Left ventricle myocardium inferior (tissue), 1 donor: Measurements from ENCODE around the gene ELMO1. TPM values are rescaled to one million over a fixed set of nuclear protein-coding genes. Genes with fewer than 3 reads are reported as not detected.

Experiments used
- DNase-seq: peaks from one replicate; pipeline ENCODE4 v3.0.0-alpha.2; 2020
- H3K27ac ChIP-seq: fragments of 200-600 bp; replicated peaks from 2 replicates; pipeline ENCODE4 v1.8.0; 2021
- H3K27me3 ChIP-seq: fragments of 200-600 bp; 2 replicates; pipeline ENCODE4 v1.8.0; 2021; ENCODE audit warnings: low read depth
- H3K36me3 ChIP-seq: fragments of 200-600 bp; 2 replicates; pipeline ENCODE4 v1.8.0; 2021
- H3K4me1 ChIP-seq: fragments of 200-600 bp; 2 replicates; pipeline ENCODE4 v1.8.0; 2021
- H3K4me3 ChIP-seq: fragments of 200-600 bp; 2 replicates; pipeline ENCODE4 v1.8.0; 2021; ENCODE audit warnings: mild to moderate bottlenecking, moderate library complexity
- H3K9me3 ChIP-seq: fragments of 200-600 bp; replicated peaks from 2 replicates; pipeline ENCODE4 v1.8.0; 2021
- intact Hi-C: fragments of 100-400 bp; cut with micrococcal nuclease; formaldehyde crosslinking; loops from one replicate; pipeline ENCODE4 v1.11.0; 2022
- total RNA-seq: library from RNA; stranded (reverse); fragmentation: NEBNext Ultra II Directional; extraction: Animal tissue kit (Norgen Biotek cat#: 25700); gene quantifications from one replicate; pipeline ENCODE4 v1.2.1, GENCODE V29; 2021
- TF ChIP-seq, protein P1 (sequence below): fragments of 200-600 bp; IDR thresholded peaks from 2 replicates; pipeline ENCODE4 v1.8.0; 2021; ENCODE audit warnings: antibody characterized with exemption, mild to moderate bottlenecking, borderline replicate concordance
- donor health status: DM: no; HTN: yes; CAD: no; lungs with severe emphysema.

ELMO1 gene
- total RNA-seq, 1 donor from 2014 or later: 10.0 TPM

DNA sequence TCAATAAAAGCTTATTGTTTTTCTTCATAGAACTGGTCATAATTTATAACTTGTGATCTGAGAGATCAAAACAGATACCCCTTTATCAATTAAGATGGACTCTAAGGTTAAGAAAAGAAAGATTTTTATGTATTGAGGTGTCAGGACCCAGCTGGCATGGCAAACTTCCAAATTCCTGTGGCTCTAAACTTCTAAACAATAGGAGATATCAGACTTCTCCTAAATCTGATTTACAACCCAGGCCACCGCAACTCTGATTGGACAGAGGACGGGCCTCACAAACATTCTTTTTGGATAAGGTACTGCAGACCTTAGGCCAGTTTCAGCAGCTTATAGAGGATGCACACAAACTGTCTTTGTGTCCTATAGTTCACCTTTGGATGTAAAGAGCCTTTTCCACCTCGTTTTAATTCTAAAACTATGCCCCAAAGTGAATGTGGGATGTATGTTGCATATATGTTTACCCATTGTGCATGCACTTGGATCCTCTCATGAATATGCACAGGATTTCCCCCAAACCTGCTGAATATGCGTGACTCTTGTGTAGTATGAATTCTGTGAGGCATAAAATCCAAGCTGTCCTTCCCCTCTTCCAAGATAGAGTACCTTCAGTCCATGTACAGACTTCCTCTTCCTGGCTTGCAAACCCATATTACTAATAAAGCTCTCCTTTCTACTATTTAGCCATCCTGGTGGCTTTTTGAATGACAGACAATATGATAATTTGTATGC is 69.0 kb downstream of the ELMO1 start:
- no peak overlapping the region for H3K27ac ChIP-seq
- TF ChIP-seq, protein P1, sequence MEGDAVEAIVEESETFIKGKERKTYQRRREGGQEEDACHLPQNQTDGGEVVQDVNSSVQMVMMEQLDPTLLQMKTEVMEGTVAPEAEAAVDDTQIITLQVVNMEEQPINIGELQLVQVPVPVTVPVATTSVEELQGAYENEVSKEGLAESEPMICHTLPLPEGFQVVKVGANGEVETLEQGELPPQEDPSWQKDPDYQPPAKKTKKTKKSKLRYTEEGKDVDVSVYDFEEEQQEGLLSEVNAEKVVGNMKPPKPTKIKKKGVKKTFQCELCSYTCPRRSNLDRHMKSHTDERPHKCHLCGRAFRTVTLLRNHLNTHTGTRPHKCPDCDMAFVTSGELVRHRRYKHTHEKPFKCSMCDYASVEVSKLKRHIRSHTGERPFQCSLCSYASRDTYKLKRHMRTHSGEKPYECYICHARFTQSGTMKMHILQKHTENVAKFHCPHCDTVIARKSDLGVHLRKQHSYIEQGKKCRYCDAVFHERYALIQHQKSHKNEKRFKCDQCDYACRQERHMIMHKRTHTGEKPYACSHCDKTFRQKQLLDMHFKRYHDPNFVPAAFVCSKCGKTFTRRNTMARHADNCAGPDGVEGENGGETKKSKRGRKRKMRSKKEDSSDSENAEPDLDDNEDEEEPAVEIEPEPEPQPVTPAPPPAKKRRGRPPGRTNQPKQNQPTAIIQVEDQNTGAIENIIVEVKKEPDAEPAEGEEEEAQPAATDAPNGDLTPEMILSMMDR: no peak

DNA sequence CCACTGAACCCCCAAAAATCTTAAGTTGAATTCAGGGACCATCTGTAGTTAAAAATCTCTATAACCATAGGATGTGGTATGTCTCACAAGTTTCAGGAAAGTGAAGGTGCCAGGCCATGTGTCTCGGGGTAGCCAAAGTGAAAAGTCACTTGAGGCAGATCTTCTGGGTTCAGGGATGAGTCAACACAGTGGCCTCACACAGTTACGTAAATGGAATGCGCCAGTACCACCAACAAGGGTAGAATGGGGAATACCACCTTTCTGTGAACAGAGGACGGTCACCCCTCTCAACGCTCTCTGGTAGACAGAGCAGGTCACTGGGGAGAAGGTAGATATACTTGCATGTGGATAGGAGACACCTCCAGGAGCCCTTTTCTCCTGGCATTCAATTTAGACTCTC is 71.4 kb downstream of the ELMO1 start:
- intact Hi-C loops: no loop called here
- Histone ChIP-seq H3K4me1 (no peaks in the 10 kb centered on the region), H3K9me3 (peaks cover 28% of the 10 kb centered on the region), H3K4me3 (no peak overlapping the region), H3K27me3 (no peaks in the 10 kb centered on the region), H3K36me3 (peaks cover 6% of the 10 kb centered on the region), H3K27ac (no peak overlapping the region)
- DNase-seq: no peak
- TF ChIP-seq, protein P1: no peak

More for the DNA sequence above, 69.0 kb downstream of the ELMO1 start:
- Histone ChIP-seq H3K9me3 (peaks cover 28% of the 10 kb centered on the region), H3K27me3 (no peaks in the 10 kb centered on the region), H3K4me3 (no peak overlapping the region), H3K36me3 (peaks cover 6% of the 10 kb centered on the region), H3K4me1 (no peaks in the 10 kb centered on the region)
- intact Hi-C loops: loop anchor here (10.0 kb wide), 1 partner anchor 65 kb away; the partner anchor contains the start of gene ELMO1
- DNase-seq: no peak

DNA sequence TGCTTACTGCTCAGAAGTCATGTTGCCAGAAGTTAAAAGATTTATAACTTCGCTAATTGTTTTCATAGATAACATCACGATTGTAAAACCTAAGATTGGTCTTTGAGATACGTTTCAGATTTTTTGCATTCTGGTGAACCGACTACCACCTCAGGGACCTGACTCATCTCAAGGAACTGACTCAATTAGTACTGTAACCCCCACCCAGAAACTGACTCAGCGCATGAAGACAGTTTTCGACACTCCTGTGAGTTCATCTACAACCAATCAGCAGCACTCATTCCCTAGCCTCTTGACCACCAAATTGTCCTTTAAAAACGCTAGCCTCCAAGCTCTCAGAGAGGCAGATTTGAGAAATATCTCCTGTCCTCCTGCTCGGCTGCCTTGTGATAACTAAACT is 72.3 kb downstream of the ELMO1 start:
- no peaks in the 10 kb centered on the region for H3K4me1 ChIP-seq
- H3K4me3 ChIP-seq: no peak overlapping the region
- peaks cover 6% of the 10 kb centered on the region for H3K36me3 ChIP-seq
- peaks cover 28% of the 10 kb centered on the region for H3K9me3 ChIP-seq
- no peaks in the 10 kb centered on the region for H3K27me3 ChIP-seq
- DNase-seq: no peak
- intact Hi-C loops: no loop called here
- H3K27ac ChIP-seq: no peak overlapping the region
- TF ChIP-seq, protein P1: no peak

DNA sequence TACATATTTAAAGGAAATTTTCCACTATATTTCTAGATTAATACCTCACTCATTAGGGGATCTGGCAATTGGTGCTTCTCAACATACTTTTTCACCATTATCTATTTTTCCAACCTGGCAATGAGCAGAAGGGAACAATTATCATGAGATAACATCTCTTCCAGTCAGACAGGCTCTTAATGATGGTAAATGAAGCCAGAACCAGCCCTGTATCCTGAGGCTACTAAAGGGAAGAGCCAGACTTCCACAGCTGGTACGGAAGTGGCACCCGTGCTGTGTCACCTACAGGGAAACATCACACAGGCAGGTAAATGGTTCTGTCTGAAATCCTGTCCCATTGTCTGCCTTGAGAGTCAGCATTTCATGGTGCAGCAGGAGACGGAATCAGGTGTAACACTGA is 75.9 kb downstream of the ELMO1 start:
- TF ChIP-seq, protein P1: no peak
- DNase-seq: no peak
- Histone ChIP-seq H3K9me3 (peaks cover 23% of the 10 kb centered on the region), H3K27me3 (no peaks in the 10 kb centered on the region), H3K36me3 (peaks cover 6% of the 10 kb centered on the region), H3K4me1 (peaks cover 16% of the 10 kb centered on the region), H3K27ac (peak overlapping the region; percentile 31), H3K4me3 (no peak overlapping the region)
- intact Hi-C loops: no loop called here

DNA sequence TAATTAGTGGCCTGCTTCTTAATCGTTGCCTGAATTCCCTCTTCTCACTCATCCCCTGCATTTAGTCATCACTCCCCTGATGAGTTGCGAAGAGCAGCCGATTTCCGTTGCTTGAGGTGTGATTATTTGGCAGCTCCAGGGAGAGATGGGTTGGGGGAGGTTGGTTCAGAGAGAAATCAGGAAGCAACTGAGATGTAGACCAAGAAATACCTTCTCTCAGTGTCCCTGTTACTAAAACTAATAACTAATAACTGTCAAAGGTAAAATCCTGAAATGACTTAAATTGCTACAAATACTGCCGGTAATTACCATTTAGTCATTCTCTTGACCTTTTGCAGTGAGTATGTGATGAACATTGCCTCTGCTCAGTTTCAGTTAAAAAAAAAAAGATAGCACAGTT is 76.9 kb downstream of the ELMO1 start:
- intact Hi-C loops: no loop called here
- DNase-seq: no peak
- peaks cover 13% of the 10 kb centered on the region for H3K9me3 ChIP-seq
- H3K27me3 ChIP-seq: no peaks in the 10 kb centered on the region
- H3K4me3 ChIP-seq: no peak overlapping the region
- TF ChIP-seq, protein P1: no peak
- H3K36me3 ChIP-seq: no peaks in the 10 kb centered on the region
- H3K4me1 ChIP-seq: peaks cover 16% of the 10 kb centered on the region
- H3K27ac ChIP-seq: no peak overlapping the region
